Endothelial cell of umbilical vein (primary cell): ENCODE results near the gene ZBTB7B. TPM values are rescaled to one million over a fixed set of nuclear protein-coding genes. Genes with fewer than 3 reads are reported as not detected.

Experiments used
- BruUV-seq: library from RNA; stranded (reverse); fragments of 400-500 nt; replicated peaks from 2 replicates; lab custom pipeline; 2021; lab: Mats Ljungman, UMichigan
- CTCF ChIA-PET: fragments of 300-600, 350-600 bp; sonication (Branson Sonifier 250); formaldehyde crosslinking; loops from one replicate; lab custom pipeline; 2021; ENCODE audit warnings: antibody characterized with exemption, inconsistent platforms; lab: Charles Lee
- POLR2A ChIA-PET: fragments of 300-600, 350-600 bp; sonication (Branson Sonifier 250); formaldehyde crosslinking; loops from one replicate; lab custom pipeline; 2021; ENCODE audit warnings: antibody characterized with exemption, inconsistent platforms; lab: Charles Lee
- DNase-seq: peaks from one replicate; pipeline ENCODE4 v3.0.0-alpha.2; 2011; ENCODE audit warnings: low read depth, low spot score
- FAIRE-seq: peaks from 2 replicates; lab custom pipeline; 2011; peaks lifted over from hg19 to GRCh38; lab: Jason Lieb, UNC
- H2AFZ ChIP-seq: 2 replicates; pipeline ENCODE4 v1.6.0; 2012; ENCODE audit warnings: low read depth, low read length, control low read depth, inconsistent platforms
- H3K27ac ChIP-seq: 2 replicates; pipeline ENCODE4 v1.5.1; 2011; ENCODE audit warnings: low read depth, mild to moderate bottlenecking, control low read depth, low read length, moderate library complexity; ENCODE audit not compliant: insufficient read depth
- H3K27me3 ChIP-seq, 2 experiments: 2 replicates each; pipeline versions ENCODE4 v1.6.0 to v1.6.1; 2011; ENCODE audit warnings: low read length in 2 of 2, mixed read lengths in 1 of 2; ENCODE audit not compliant: control insufficient read depth in 2 of 2, insufficient read depth in 2 of 2
- H3K36me3 ChIP-seq, 2 experiments: 2 replicates in 1 of 2; 3 replicates in 1 of 2; pipeline ENCODE4 v1.5.1; 2011; ENCODE audit warnings: low read length in 2 of 2, mild to moderate bottlenecking in 1 of 2, moderate library complexity in 1 of 2; ENCODE audit not compliant: control insufficient read depth in 2 of 2, insufficient read depth in 2 of 2; ENCODE audit errors: extremely low read depth in 1 of 2
- H3K4me1 ChIP-seq: 3 replicates; pipeline ENCODE4 v1.5.1; 2011; ENCODE audit warnings: mild to moderate bottlenecking, low read length; ENCODE audit not compliant: control insufficient read depth, insufficient read depth; ENCODE audit errors: extremely low read depth
- H3K4me2 ChIP-seq: 2 replicates; pipeline ENCODE4 v1.6.1; 2011; ENCODE audit warnings: low read length, control low read depth, mixed read lengths; ENCODE audit not compliant: insufficient read depth
- H3K4me3 ChIP-seq, 3 experiments: fragments of 200-600 bp in 1 of 3; sonication (generic), shearing (Covaris generic) in 1 of 3; replicated peaks in 1 of 3; 2 replicates each; pipeline ENCODE4 v1.5.1; 2011 to 2016; ENCODE audit warnings: control low read depth in 3 of 3, low read length in 3 of 3, mild to moderate bottlenecking in 2 of 3, inconsistent platforms in 1 of 3, low read depth in 1 of 3, moderate library complexity in 1 of 3; ENCODE audit not compliant: insufficient read depth in 1 of 3
- H3K79me2 ChIP-seq: 2 replicates; pipeline ENCODE4 v1.6.0; 2012; ENCODE audit warnings: low read length, inconsistent platforms; ENCODE audit not compliant: control insufficient read depth, insufficient read depth
- H3K9ac ChIP-seq: replicated peaks from 2 replicates; pipeline ENCODE3; 2011; ENCODE audit warnings: low read length, control low read depth; ENCODE audit not compliant: insufficient read depth; ENCODE audit errors: extremely low read depth
- H3K9me1 ChIP-seq: replicated peaks from 3 replicates; pipeline ENCODE4 v1.6.0; 2011; ENCODE audit warnings: mild to moderate bottlenecking, low read length; ENCODE audit not compliant: control insufficient read depth, insufficient read depth; ENCODE audit errors: extremely low read depth
- H3K9me3 ChIP-seq: replicated peaks from 2 replicates; pipeline ENCODE4 v1.5.1; 2012; ENCODE audit warnings: low read length, inconsistent platforms; ENCODE audit not compliant: control insufficient read depth, insufficient read depth
- H4K20me1 ChIP-seq: replicated peaks from 2 replicates; pipeline ENCODE3; 2011; ENCODE audit warnings: mild to moderate bottlenecking, low read length; ENCODE audit not compliant: control insufficient read depth, insufficient read depth; ENCODE audit errors: extremely low read depth
- JUN ChIP-seq: IDR thresholded peaks from 2 replicates; pipeline ENCODE4 v1.6.1; 2011; ENCODE audit warnings: borderline replicate concordance, low read depth; ENCODE audit not compliant: insufficient read length, insufficient read depth
- dilution Hi-C: fragments of 300-500 bp; cut with MboI; formaldehyde crosslinking; loops from one replicate; pipeline ENCODE4 v1.15.0; 2019; ENCODE audit warnings: low sequenced_read_pairs; ENCODE audit not compliant: extremely low pct_ligation_motif_present
- intact Hi-C: fragments of 100-400 bp; cut with micrococcal nuclease; formaldehyde crosslinking; loops from one replicate; pipeline ENCODE4 v1.10.0; 2022
- polyA plus RNA-seq, 4 experiments: library from polyadenylated mRNA; depleted of rRNA in 3 of 4; stranded (reverse) in 3 of 4; unstranded in 1 of 4; fragments of >200 nt; gene quantifications; 2 replicates each; pipeline versions ENCODE4 v1.2.1 to v1.2.3, GENCODE V29; 2011 to 2012; ENCODE audit warnings: missing spikeins in 1 of 4
- total RNA-seq: library from RNA; stranded (reverse); gene quantifications from 2 replicates; pipeline ENCODE4 v1.2.3, GENCODE V29; 2021
- TF ChIP-seq, protein P1 (sequence below), 2 donors: IDR thresholded peaks; 1 replicate in 1 of 2; 2 replicates in 1 of 2; pipeline ENCODE4 v1.5.1; 2011; ENCODE audit warnings: low read length in 2 of 2, mild to moderate bottlenecking in 2 of 2, moderate library complexity in 2 of 2, control low read depth in 1 of 2, inconsistent platforms in 1 of 2, low read depth in 1 of 2; ENCODE audit not compliant: insufficient read depth in 1 of 2; ENCODE audit errors: extremely low read depth in 1 of 2

The ZBTB7B gene
- total and polyA plus RNA-seq, 2 donors (not counting 3 experiments of a cell fraction or from before 2014, with no cell fraction given) = 20.0 to 26.2 TPM

DNA sequence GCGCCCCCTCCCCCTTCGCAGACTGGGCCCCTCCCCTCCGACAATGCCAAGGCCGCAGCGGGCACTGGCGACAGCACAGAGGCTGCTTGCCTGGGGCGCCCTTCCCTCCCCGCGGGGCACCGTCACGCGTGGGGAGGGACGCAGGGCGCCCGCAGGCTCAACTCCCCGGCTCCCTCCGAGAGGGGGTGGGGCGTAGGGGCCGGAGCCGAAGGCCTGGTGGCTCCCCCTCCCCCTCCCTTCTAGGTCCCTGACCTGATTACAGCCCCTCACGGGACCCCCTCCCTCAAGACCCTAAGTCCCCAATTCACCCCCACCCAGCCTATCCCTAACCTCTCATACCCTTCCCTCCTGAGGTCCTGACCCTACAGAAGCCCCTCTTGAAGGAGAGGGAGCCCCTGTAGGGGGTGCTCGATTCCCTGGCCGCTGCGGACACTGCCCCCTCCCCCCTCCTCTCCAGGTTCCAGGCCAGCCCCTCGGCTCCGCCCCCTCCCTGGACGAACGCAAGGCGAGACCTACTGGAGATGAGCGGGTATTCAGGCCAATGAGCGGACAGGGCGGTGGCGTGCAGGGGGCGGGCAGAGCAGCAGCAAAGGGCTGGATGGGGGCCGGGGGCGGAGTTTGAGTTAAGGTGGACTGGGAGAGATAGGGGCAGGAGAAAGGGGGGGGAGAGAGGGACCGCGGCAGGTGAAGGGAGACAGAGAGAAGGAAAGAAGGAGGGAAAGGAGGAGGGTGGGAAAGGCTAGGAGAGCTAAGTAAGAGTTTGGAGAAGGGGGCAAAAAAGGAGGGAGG, 733 bp upstream of the ZBTB7B start:
- Histone ChIP-seq H4K20me1 (no peaks in the 10 kb centered on the region), H3K4me3 (peak overlapping the region; percentile 57 to 94 (median 61)), H3K9ac (peak overlapping the region; percentile 40), H3K27me3 (no peaks in the 10 kb centered on the region), H3K9me3 (no peaks in the 10 kb centered on the region), H3K9me1 (no peaks in the 10 kb centered on the region), H3K4me2 (peak overlapping the region; percentile 87), H2AFZ (peak overlapping the region; percentile 93), H3K36me3 (no peaks in the 10 kb centered on the region), H3K79me2 (peaks cover 16% of the 10 kb centered on the region), H3K4me1 (peaks cover 25% of the 10 kb centered on the region), H3K27ac (peak overlapping the region; percentile 26)
- FAIRE-seq (peak; percentile 99), DNase-seq (peak; percentile 99)
- ChIA-PET CTCF (interaction anchor here (3.1 to 6.5 kb wide), 4 partner anchors 13 to 65 kb away, joined by 12 to 87 read pairs (median 47); partner anchors contain the start of genes ADAM15, CKS1B, PMVK and SHC1), POLR2A (interaction anchor here (1.0 kb wide), 1 partner anchor 29 kb away, joined by 3 read pairs; no protein-coding TSS in a partner anchor)
- intact Hi-C loops (loop anchor here (1.0 to 5.0 kb wide), 9 partner anchors 15 to 445 kb away; partner anchors contain the start of genes ADAM15, PBXIP1 and UBE2Q1), dilution Hi-C loops (no loop called here)
- TF ChIP-seq JUN = no peak
- TF ChIP-seq, protein P1, sequence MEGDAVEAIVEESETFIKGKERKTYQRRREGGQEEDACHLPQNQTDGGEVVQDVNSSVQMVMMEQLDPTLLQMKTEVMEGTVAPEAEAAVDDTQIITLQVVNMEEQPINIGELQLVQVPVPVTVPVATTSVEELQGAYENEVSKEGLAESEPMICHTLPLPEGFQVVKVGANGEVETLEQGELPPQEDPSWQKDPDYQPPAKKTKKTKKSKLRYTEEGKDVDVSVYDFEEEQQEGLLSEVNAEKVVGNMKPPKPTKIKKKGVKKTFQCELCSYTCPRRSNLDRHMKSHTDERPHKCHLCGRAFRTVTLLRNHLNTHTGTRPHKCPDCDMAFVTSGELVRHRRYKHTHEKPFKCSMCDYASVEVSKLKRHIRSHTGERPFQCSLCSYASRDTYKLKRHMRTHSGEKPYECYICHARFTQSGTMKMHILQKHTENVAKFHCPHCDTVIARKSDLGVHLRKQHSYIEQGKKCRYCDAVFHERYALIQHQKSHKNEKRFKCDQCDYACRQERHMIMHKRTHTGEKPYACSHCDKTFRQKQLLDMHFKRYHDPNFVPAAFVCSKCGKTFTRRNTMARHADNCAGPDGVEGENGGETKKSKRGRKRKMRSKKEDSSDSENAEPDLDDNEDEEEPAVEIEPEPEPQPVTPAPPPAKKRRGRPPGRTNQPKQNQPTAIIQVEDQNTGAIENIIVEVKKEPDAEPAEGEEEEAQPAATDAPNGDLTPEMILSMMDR (IDR thresholded peaks at IDR 0.05; ENCODE audit: extremely low read depth in 1 of 2, insufficient read depth in 1 of 2, low read depth in 1 of 2, low read length in 2 of 2) = peak; percentile 12 to 63
- no TSS peak for BruUV-seq
